Right cardiac atrium (tissue), 5 donors: Measurements from ENCODE around the gene TGM5. TPM values are rescaled to one million over a fixed set of nuclear protein-coding genes. Genes with fewer than 3 reads are reported as not detected.
"Not testable (repeated sequence)": the region's sequence is repeated elsewhere in the genome, so short reads cannot be mapped to it uniquely, and the experiment has no call there.

Experiments used
- ATAC-seq, 2 donors: fragments of 200-7000 bp; cut with Tn5 transposase; one replicate each; pipeline versions ENCODE4 v1.8.0 to v1.9.1; 2020; ENCODE audit warnings: moderate library complexity in 2 of 2, mild to moderate bottlenecking in 1 of 2
- DNase-seq, 3 donors: peaks; one replicate each; pipeline ENCODE4 v3.0.0-alpha.2; 2020
- H3K27ac ChIP-seq: one replicate; pipeline ENCODE4 v1.5.1; 2013; ENCODE audit warnings: mild to moderate bottlenecking, low read length, control low read depth, moderate library complexity
- H3K27me3 ChIP-seq: one replicate; pipeline ENCODE4 v1.6.1; 2013; ENCODE audit not compliant: control insufficient read depth, insufficient read depth
- H3K4me1 ChIP-seq: one replicate; pipeline ENCODE4 v1.6.1; 2013; ENCODE audit warnings: low read length; ENCODE audit not compliant: control insufficient read depth, insufficient read depth
- H3K4me3 ChIP-seq: one replicate; pipeline ENCODE4 v1.5.1; 2013; ENCODE audit warnings: low read length, control low read depth
- H3K9me3 ChIP-seq: one replicate; pipeline ENCODE4 v1.6.1; 2013; ENCODE audit warnings: low read length; ENCODE audit not compliant: control insufficient read depth
- WGBS: extraction: QIAGEN DNeasy Blood & Tissue Kit; methylation state at CpG from one replicate; pipeline ENCODE4 v1.1.7; 2013; 5-methylcytosine and 5-hydroxymethylcytosine counted together
- intact Hi-C, 4 donors: fragments of 100-400 bp; cut with DNase I; formaldehyde crosslinking; loops; one replicate each; pipeline versions ENCODE4 v1.11.0 to v1.14.0; 2022 to 2023
- polyA plus RNA-seq: library from polyadenylated mRNA; stranded (reverse); fragments of 200-250 nt; gene quantifications from one replicate; pipeline ENCODE4 v1.2.3, GENCODE V29; 2013
- total RNA-seq, 4 donors: library from RNA; stranded (reverse); fragmentation: NEBNext Ultra II Directional; extraction: Animal tissue kit (Norgen Biotek cat#: 25700); gene quantifications; one replicate each; pipeline ENCODE4 v1.2.1, GENCODE V29; 2021
- donor health status: healthy with polysubstance abuse.
- donor health status: DM: no; HTN: yes; CAD: no.
- donor health status: DM: no; HTN: no; CAD: no.
- donor health status: DM: no; HTN: yes; CAD: no; lungs with severe emphysema.
- donor health status: DM: yes; HTN: yes; CAD: no.

The TGM5 gene
- total and polyA plus RNA-seq, 5 donors: 0.02 TPM; not detected in 4

GRCh38 chr15:43198992-43199391 lies 67.7 kb downstream of the TGM5 start:
- peaks cover 1% of the 10 kb centered on the region for H3K4me1 ChIP-seq
- H3K9me3 ChIP-seq: no peaks in the 10 kb centered on the region
- no peak for ATAC-seq
- H3K27ac ChIP-seq: no peak overlapping the region
- WGBS: 96% methylated on average over 3 of the region's 3 CpGs
- H3K27me3 ChIP-seq: no peaks in the 10 kb centered on the region
- no peak for DNase-seq
- intact Hi-C loops: no loop called here
- H3K4me3 ChIP-seq: no peak overlapping the region

- H3K27ac ChIP-seq, H3K9me3 ChIP-seq, ATAC-seq, H3K27me3 ChIP-seq, H3K4me3 ChIP-seq, intact Hi-C loops, H3K4me1 ChIP-seq, DNase-seq: not testable (repeated sequence)
- over 99% methylated on average over 4 of the region's 4 CpGs for WGBS
Observed at GRCh38 chr15:43198556-43198955, 68.2 kb downstream of the TGM5 start.

GRCh38 chr15:43197773-43198172 lies 69.0 kb downstream of the TGM5 start:
- H3K27me3 ChIP-seq, DNase-seq, intact Hi-C loops, ATAC-seq, H3K4me1 ChIP-seq, H3K9me3 ChIP-seq, H3K27ac ChIP-seq, H3K4me3 ChIP-seq: not testable (repeated sequence)
- WGBS: 77% methylated on average over 3 of the region's 3 CpGs

GRCh38 chr15:43196760-43197548 lies 69.8 kb downstream of the TGM5 start:
- Histone ChIP-seq H3K27ac (no peak overlapping the region), H3K9me3 (no peaks in the 10 kb centered on the region), H3K4me3 (no peak overlapping the region), H3K4me1 (no peaks in the 10 kb centered on the region), H3K27me3 (no peaks in the 10 kb centered on the region)
- no peak for DNase-seq
- WGBS: 72% methylated on average over 10 of the region's 10 CpGs
- intact Hi-C loops: no loop called here
- peak; percentile 52 to 61 for ATAC-seq

- no peaks in the 10 kb centered on the region for H3K27me3 ChIP-seq
- intact Hi-C loops: no loop called here
- peaks cover 2% of the 10 kb centered on the region for H3K4me1 ChIP-seq
- H3K9me3 ChIP-seq: no peaks in the 10 kb centered on the region
- ATAC-seq (no peak), DNase-seq (no peak)
- H3K27ac ChIP-seq: no peak overlapping the region
- WGBS: 68% methylated on average over 2 of the region's 2 CpGs
- no peak overlapping the region for H3K4me3 ChIP-seq
Observed at GRCh38 chr15:43194795-43195194, 71.9 kb downstream of the TGM5 start.

GRCh38 chr15:43193710-43194109 lies 73.0 kb downstream of the TGM5 start:
- Histone ChIP-seq H3K4me3 (no peak overlapping the region), H3K4me1 (peaks cover 3% of the 10 kb centered on the region), H3K27ac (no peak overlapping the region), H3K27me3 (no peaks in the 10 kb centered on the region), H3K9me3 (no peaks in the 10 kb centered on the region)
- DNase-seq (no peak), ATAC-seq (no peak)
- intact Hi-C loops: no loop called here
- WGBS: 95% methylated on average over 2 of the region's 2 CpGs

GRCh38 chr15:43190178-43190577 lies 76.5 kb downstream of the TGM5 start:
- peak; percentile 63 to 84 (median 81) for DNase-seq

GRCh38 chr15:43189296-43189695 lies 77.4 kb downstream of the TGM5 start:
- no peaks in the 10 kb centered on the region for H3K27me3 ChIP-seq
- peak overlapping the region; percentile 32 for H3K27ac ChIP-seq
- WGBS: 71% methylated on average over 2 of the region's 2 CpGs
- H3K4me3 ChIP-seq: no peak overlapping the region
- intact Hi-C loops: no loop called here
- ATAC-seq (no peak), DNase-seq (no peak)
- H3K4me1 ChIP-seq: peaks cover 3% of the 10 kb centered on the region
- no peaks in the 10 kb centered on the region for H3K9me3 ChIP-seq

More at GRCh38 chr15:43190178-43190577, 76.5 kb downstream of the TGM5 start:
- peaks cover 3% of the 10 kb centered on the region for H3K4me1 ChIP-seq
- H3K9me3 ChIP-seq: no peaks in the 10 kb centered on the region
- intact Hi-C loops: no loop called here
- H3K4me3 ChIP-seq: no peak overlapping the region
- no peak for ATAC-seq
- H3K27ac ChIP-seq: peak overlapping the region; percentile 80
- WGBS: 58% methylated on average over 1 of the region's 1 CpG
- H3K27me3 ChIP-seq: no peaks in the 10 kb centered on the region

GRCh38 chr15:43187544-43188155 lies 79.1 kb downstream of the TGM5 start:
- Histone ChIP-seq H3K27ac (no peak overlapping the region), H3K4me3 (no peak overlapping the region), H3K27me3 (no peaks in the 10 kb centered on the region), H3K9me3 (no peaks in the 10 kb centered on the region), H3K4me1 (peaks cover 3% of the 10 kb centered on the region)
- WGBS: 66% methylated on average over 2 of the region's 2 CpGs
- intact Hi-C loops: no loop called here
- DNase-seq (no peak), ATAC-seq (no peak)

- Histone ChIP-seq H3K27ac (peak overlapping the region; percentile 88), H3K27me3 (no peaks in the 10 kb centered on the region), H3K9me3 (no peaks in the 10 kb centered on the region), H3K4me3 (peak overlapping the region; percentile 86), H3K4me1 (peaks cover 3% of the 10 kb centered on the region)
- ATAC-seq (peak; percentile 7 to 23), DNase-seq (no peak)
- 4% methylated on average over 13 of the region's 13 CpGs for WGBS
- intact Hi-C loops: no loop called here
Observed at GRCh38 chr15:43186003-43186353, 80.8 kb downstream of the TGM5 start.

- Histone ChIP-seq H3K4me1 (peaks cover 3% of the 10 kb centered on the region), H3K9me3 (no peaks in the 10 kb centered on the region), H3K4me3 (peak within 1 kb of the TSS; percentile 86), H3K27me3 (no peaks in the 10 kb centered on the region), H3K27ac (peak within 1 kb of the TSS; percentile 88)
- ATAC-seq: peak; percentile 99
- intact Hi-C loops: no loop called here
- peak; percentile 98 to 99 (median 99) for DNase-seq
- under 1% methylated on average over 69 of the region's 69 CpGs for WGBS
Observed at GRCh38 chr15:43185157-43186002, 81.3 kb downstream of the TGM5 start, which contains the start of gene CCNDBP1. TSS of gene CCNDBP1 (plus strand) at chr15:43185403. CDS start at chr15:43185499, 96 bp downstream.
